Measurements from ENCODE around the gene NIP7. TPM values are rescaled to one million over a fixed set of nuclear protein-coding genes. Genes with fewer than 3 reads are reported as not detected.
"Not testable (repeated sequence)": the region's sequence is repeated elsewhere in the genome, so short reads cannot be mapped to it uniquely, and the experiment has no call there.

NIP7 gene
- total and polyA plus RNA-seq, 8 donors: 0.89 to 18.9 (median 11.3) TPM; not detected in 1

DNA sequence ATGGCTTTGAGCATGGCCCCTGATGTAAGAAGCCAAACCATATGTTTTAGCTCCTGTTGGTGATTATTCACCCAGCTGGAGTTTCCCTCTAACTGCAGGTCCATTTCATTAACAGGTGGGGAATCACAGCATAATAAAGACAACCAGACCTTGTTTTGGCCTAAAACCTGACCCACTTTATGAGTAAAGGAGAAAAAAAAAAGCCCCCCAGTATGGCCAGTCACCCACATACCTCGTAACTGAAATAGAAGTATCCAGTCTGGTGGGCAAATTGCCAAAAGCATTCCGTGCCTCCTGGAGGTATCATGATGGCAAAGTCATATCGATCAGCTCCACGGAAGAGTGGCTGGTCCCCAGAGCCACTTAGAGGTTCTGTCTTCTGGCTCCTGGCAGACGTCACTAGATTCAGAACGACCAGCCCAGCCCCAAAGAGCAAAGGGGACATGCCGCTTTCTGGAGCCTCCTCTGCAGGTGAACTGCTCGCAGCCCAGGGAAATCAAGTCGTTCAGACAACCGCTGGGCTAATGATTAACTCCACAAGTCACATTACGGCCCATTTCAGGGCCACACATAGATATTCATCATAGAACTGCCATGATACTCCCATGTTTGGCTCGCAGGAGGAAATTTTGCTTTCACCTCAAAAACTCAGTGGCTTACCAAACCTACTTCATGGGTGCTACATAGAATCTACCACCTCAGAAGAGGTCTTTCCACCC is 11.9 kb downstream of the NIP7 start, which contains the start of gene TMED6:
TMED6 (minus strand) TSS at position 478 of the 719 bp plus-strand sequence; CDS start at position 445, 33 bp downstream.
- no peaks in the 10 kb centered on the region for H3K9me3 ChIP-seq
- H3K4me1 ChIP-seq: peaks cover 0 to 34% (median 19%) of the 10 kb centered on the region in 4 donors
- H3K36me3 ChIP-seq: peaks cover 21 to 46% (median 30%) of the 10 kb centered on the region in 4 donors
- WGBS, 5 donors: 29 to 57% (median 51%) methylated on average over 12 of the region's 12 CpGs
- no peaks in the 10 kb centered on the region for H3K27me3 ChIP-seq
- H3K4me3 ChIP-seq: peak within 1 kb of the TSS; percentile 26 to 39 (median 34)
- TF ChIP-seq POLR2AphosphoS5 (IDR thresholded peaks at IDR 0.05) (peak in 1 of 3 donors; percentile 38), EP300 (IDR thresholded peaks at IDR 0.05) (no peak), POLR2A (IDR thresholded peaks at IDR 0.05) (no peak)
- TF ChIP-seq, protein P1, sequence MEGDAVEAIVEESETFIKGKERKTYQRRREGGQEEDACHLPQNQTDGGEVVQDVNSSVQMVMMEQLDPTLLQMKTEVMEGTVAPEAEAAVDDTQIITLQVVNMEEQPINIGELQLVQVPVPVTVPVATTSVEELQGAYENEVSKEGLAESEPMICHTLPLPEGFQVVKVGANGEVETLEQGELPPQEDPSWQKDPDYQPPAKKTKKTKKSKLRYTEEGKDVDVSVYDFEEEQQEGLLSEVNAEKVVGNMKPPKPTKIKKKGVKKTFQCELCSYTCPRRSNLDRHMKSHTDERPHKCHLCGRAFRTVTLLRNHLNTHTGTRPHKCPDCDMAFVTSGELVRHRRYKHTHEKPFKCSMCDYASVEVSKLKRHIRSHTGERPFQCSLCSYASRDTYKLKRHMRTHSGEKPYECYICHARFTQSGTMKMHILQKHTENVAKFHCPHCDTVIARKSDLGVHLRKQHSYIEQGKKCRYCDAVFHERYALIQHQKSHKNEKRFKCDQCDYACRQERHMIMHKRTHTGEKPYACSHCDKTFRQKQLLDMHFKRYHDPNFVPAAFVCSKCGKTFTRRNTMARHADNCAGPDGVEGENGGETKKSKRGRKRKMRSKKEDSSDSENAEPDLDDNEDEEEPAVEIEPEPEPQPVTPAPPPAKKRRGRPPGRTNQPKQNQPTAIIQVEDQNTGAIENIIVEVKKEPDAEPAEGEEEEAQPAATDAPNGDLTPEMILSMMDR (IDR thresholded peaks at IDR 0.05): no peak
- peak within 1 kb of the TSS; percentile 55 to 74 (median 69) for H3K27ac ChIP-seq
- DNase-seq: peak; percentile 63 to 84
- intact Hi-C loops (cut with DNase I; ENCODE audit: low total_unique reads): no loop called here

DNA sequence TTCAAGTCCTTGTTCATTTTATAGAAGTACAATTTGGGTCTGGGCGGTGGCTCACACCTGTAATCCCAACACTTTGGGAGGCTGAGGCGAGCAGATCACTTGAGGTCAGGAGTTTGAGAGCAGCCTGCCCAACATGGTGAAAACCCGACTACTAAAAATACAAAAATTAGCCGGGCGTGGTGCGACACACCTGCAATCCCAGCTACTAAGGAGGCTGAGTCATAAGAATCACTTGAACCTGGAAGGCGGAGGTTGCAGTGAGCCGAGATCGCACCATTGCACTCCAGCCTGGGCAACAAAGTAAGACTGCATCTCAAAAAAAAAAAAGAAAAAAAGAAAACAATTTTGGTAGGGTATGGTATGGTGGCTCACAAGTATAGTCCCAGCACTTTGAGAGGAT is 20.5 kb downstream of the NIP7 start:
- H3K4me3 ChIP-seq; intact Hi-C loops (cut with DNase I; ENCODE audit: low total_unique reads); H3K27ac ChIP-seq; H3K4me1 ChIP-seq; DNase-seq; H3K27me3 ChIP-seq; H3K9me3 ChIP-seq: not testable (repeated sequence)
- whole genome bisulfite sequencing, 5 donors: 90 to 96% (median 95%) methylated on average over 9 of the region's 9 CpGs
- H3K36me3 ChIP-seq: peaks cover 29 to 44% (median 40%) of the 10 kb centered on the region in 4 donors

DNA sequence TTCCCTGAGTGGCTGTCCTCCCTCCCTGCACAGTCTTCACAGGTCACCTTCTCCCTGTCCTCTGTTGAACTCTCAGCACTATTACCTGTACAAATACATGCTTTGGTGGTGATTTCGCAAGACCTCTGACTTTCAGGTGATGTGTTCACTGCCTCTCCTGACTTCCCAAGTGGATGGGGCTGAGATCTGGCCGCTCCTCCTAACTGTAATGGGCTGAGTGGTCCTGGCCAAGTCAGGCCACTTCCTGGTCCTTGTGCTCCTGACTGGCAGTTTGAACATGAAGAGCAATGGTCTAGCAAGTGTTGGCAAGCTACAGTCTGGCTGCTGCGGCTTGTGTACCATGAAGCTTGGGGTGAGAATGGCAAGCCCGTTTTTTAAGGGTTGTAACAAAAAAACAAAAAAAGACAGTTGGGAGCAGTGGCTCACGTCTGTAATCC is 23.7 kb downstream of the NIP7 start:
- 85 to 89% (median 88%) methylated on average over 5 of the region's 5 CpGs for WGBS, 5 donors
- Histone ChIP-seq H3K27ac (no peak overlapping the region), H3K4me3 (no peak overlapping the region), H3K4me1 (no peaks in the 10 kb centered on the region), H3K27me3 (no peaks in the 10 kb centered on the region), H3K9me3 (no peaks in the 10 kb centered on the region), H3K36me3 (peaks cover 44 to 76% (median 72%) of the 10 kb centered on the region in 4 donors)
- intact Hi-C loops (cut with DNase I; ENCODE audit: low total_unique reads): no loop called here
- TF ChIP-seq POLR2A (IDR thresholded peaks at IDR 0.05) (no peak), EP300 (IDR thresholded peaks at IDR 0.05) (no peak), POLR2AphosphoS5 (IDR thresholded peaks at IDR 0.05) (no peak)
- TF ChIP-seq, protein P1 (IDR thresholded peaks at IDR 0.05): no peak
- no peak for DNase-seq

DNA sequence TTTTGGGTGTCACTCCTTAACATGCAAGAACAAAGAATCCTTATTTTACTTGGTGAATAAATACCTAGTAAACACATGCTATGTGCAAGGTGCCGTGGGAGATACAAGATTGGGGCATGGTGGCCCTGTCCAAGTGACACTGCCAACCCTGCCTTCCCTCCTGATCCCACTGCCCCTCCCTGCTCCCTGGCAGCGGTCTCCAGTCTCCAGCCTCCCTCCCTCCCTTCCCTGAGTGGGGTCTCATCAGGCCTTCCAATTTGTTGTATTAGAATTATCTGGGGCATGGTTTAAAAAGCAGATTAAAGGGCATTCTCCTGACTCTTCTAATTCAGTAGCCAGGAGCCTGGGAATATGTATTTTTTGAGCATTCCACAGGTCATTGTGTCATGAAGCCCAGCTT is 24.5 kb downstream of the NIP7 start:
- no peak overlapping the region for H3K27ac ChIP-seq
- H3K27me3 ChIP-seq: no peaks in the 10 kb centered on the region
- peaks cover 48 to 84% (median 80%) of the 10 kb centered on the region in 4 donors for H3K36me3 ChIP-seq
- peaks cover 0 to 4% (median 2%) of the 10 kb centered on the region in 4 donors for H3K4me1 ChIP-seq
- intact Hi-C loops (cut with DNase I; ENCODE audit: low total_unique reads): no loop called here
- no peak for DNase-seq
- no peak overlapping the region for H3K4me3 ChIP-seq
- TF ChIP-seq POLR2AphosphoS5 (IDR thresholded peaks at IDR 0.05) (no peak), POLR2A (IDR thresholded peaks at IDR 0.05) (no peak), EP300 (IDR thresholded peaks at IDR 0.05) (no peak)
- TF ChIP-seq, protein P1 (IDR thresholded peaks at IDR 0.05): no peak
- no peaks in the 10 kb centered on the region for H3K9me3 ChIP-seq
- WGBS, 5 donors: 83 to 91% (median 88%) methylated on average over 2 of the region's 2 CpGs

GRCh38 chr16:69365901-69366300 is 26.3 kb downstream of the NIP7 start:
- H3K27ac ChIP-seq: no peak overlapping the region
- H3K36me3 ChIP-seq: peaks cover 62 to 90% (median 85%) of the 10 kb centered on the region in 4 donors
- no peak overlapping the region for H3K4me3 ChIP-seq
- H3K9me3 ChIP-seq: no peaks in the 10 kb centered on the region
- no peak for DNase-seq
- intact Hi-C loops (cut with DNase I; ENCODE audit: low total_unique reads): no loop called here
- WGBS, 5 donors: 82 to 91% (median 84%) methylated on average over 2 of the region's 2 CpGs
- peaks cover 0 to 4% (median 2%) of the 10 kb centered on the region in 4 donors for H3K4me1 ChIP-seq
- no peaks in the 10 kb centered on the region for H3K27me3 ChIP-seq
- no peak for TF ChIP-seq POLR2AphosphoS5 (IDR thresholded peaks at IDR 0.05)
